Measurements from ENCODE around the gene HNRNPA3. TPM values are rescaled to one million over a fixed set of nuclear protein-coding genes. Genes with fewer than 3 reads are reported as not detected.
A peak's percentile ranks its signal among the peaks of the same experiment; 100 is the strongest.

HNRNPA3 gene
- total RNA-seq, 2 experiments from 2014 or later, result 292 to 308 TPM

DNA sequence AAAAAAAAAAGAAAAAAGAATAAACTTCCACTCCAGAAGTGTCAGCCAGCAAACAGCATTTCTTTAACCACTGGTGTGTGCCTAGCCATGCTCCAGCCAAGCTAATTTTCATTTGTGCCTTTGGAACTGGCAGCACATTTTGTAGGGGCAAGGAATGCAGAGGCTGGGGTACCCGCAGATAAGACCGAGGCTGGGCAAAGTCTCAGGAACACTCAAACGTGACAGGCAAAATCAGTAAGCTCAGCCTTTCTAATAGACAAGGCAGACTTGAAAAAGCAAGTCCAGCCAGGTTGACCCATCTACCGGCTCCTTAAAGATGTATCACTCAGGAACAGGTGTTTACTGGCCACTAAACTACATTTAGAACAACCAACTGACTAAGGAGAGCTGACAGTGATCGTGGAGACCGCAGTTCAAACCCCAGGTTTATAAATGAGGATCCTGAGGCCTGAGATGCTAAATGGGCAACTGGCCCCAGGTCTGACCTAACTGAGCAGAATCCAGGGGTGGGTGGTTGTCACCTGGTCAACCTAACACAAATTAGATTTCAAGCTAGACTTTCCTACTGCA is 35.2 kb downstream of the HNRNPA3 start:
- Mint-ChIP-seq H3K9me3 (no peaks in the 10 kb centered on the region), H3K27ac (peak overlapping the region; percentile 64), H3K4me1 (ENCODE audit: low read depth) (peaks cover 75% of the 10 kb centered on the region), H3K27me3 (no peaks in the 10 kb centered on the region), H3K4me3 (no peak overlapping the region), H3K36me3 (ENCODE audit: low read depth) (peaks cover 49% of the 10 kb centered on the region)
- TF ChIP-seq CTCF (IDR thresholded peaks at IDR 0.05), result no peak
- DNase-seq (no peak), ATAC-seq (no peak)
- intact Hi-C loops (cut with micrococcal nuclease), result no loop called here
- ChIA-PET POLR2A (interaction anchor here (0.7 to 1.2 kb wide), 3 partner anchors 15 to 85 kb away, joined by 3 to 6 read pairs (median 4); partner anchors contain the start of gene NFE2L2), CTCF (interaction anchor here (0.6 to 1.7 kb wide), 5 partner anchors 8 to 476 kb away, joined by 3 to 4 read pairs (median 3); no protein-coding TSS in a partner anchor)

GRCh38 chr2:177249038-177249437 is 36.4 kb downstream of the HNRNPA3 start:
- no peak for ATAC-seq
- intact Hi-C loops (cut with micrococcal nuclease), result no loop called here
- CTCF ChIA-PET, result interaction anchor here (1.0 kb wide), 1 partner anchor 16 kb away, joined by 4 read pairs; no protein-coding TSS in a partner anchor
- Mint-ChIP-seq H3K36me3 (ENCODE audit: low read depth) (peaks cover 53% of the 10 kb centered on the region), H3K27ac (peak overlapping the region; percentile 60), H3K9me3 (no peaks in the 10 kb centered on the region), H3K4me1 (ENCODE audit: low read depth) (peaks cover 79% of the 10 kb centered on the region), H3K4me3 (no peak overlapping the region), H3K27me3 (no peaks in the 10 kb centered on the region)
- DNase-seq, result no peak
- TF ChIP-seq CTCF (IDR thresholded peaks at IDR 0.05), result no peak
- POLR2A ChIA-PET, result interaction anchor here (0.8 to 7.4 kb wide), 3 partner anchors 8 to 16 kb away, joined by 3 to 103 read pairs (median 3); partner anchors contain the start of gene NFE2L2

DNA sequence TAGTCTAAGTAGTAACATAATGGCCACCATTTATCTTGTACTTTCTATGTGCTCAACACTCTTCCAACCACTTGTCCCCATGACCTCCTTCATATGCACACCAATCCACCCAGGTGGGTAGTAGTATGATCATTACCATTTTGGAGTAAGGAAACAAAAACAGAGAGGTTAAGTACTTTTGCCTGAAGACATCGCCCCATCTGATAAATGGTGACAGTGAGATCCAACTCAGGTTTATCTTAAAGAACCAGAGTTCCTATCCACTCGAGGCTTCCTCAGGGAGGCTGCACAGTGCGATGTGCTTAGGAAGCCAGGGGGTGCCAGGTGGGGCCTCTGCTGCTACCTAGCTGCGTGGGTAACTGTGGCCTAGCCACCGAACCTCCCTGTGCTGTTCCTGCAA is 37.9 kb downstream of the HNRNPA3 start:
- H3K4me3 Mint-ChIP-seq, result no peak overlapping the region
- H3K27me3 Mint-ChIP-seq, result no peaks in the 10 kb centered on the region
- no peak for DNase-seq
- CTCF ChIA-PET, result interaction anchor here (0.7 to 1.2 kb wide), 4 partner anchors 13 to 85 kb away, joined by 3 to 4 read pairs (median 3); partner anchors contain the start of gene NFE2L2
- H3K9me3 Mint-ChIP-seq, result no peaks in the 10 kb centered on the region
- intact Hi-C loops (cut with micrococcal nuclease), result no loop called here
- POLR2A ChIA-PET, result interaction anchor here (0.7 to 7.4 kb wide), 4 partner anchors 12 to 21 kb away, joined by 3 to 103 read pairs (median 3); partner anchors contain the start of gene NFE2L2
- peaks cover 81% of the 10 kb centered on the region for H3K4me1 Mint-ChIP-seq (ENCODE audit: low read depth)
- no peak for TF ChIP-seq CTCF (IDR thresholded peaks at IDR 0.05)
- ATAC-seq, result no peak
- H3K27ac Mint-ChIP-seq, result peak overlapping the region; percentile 87
- peaks cover 49% of the 10 kb centered on the region for H3K36me3 Mint-ChIP-seq (ENCODE audit: low read depth)

DNA sequence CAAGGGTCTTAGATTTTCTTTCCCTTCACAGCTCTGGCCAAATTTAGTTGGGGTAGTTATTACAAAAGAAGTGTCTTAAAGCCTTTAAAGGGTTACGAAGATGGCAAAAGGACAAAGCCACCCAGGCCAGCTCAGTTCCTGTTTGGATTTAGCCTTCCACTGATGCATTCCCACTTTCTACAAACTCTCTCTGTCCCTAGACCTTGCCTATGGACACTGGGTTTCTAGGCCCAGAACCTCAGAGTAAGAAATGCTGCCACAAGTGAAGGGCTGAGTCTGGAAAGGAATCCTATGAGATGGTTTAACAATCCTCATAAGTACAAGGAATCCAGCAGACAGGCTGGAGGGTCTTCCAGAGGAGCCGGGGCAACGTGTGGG is 38.6 kb downstream of the HNRNPA3 start:
- Mint-ChIP-seq H3K36me3 (ENCODE audit: low read depth) (peaks cover 52% of the 10 kb centered on the region), H3K4me3 (no peak overlapping the region), H3K4me1 (ENCODE audit: low read depth) (peaks cover 80% of the 10 kb centered on the region), H3K27ac (peak overlapping the region; percentile 87), H3K9me3 (no peaks in the 10 kb centered on the region), H3K27me3 (no peaks in the 10 kb centered on the region)
- intact Hi-C loops (cut with micrococcal nuclease), result no loop called here
- CTCF ChIA-PET, result interaction anchor here (1.0 to 1.2 kb wide), 3 partner anchors 14 to 86 kb away, joined by 3 to 4 read pairs (median 3); partner anchors contain the start of gene NFE2L2
- ATAC-seq (no peak), DNase-seq (no peak)
- POLR2A ChIA-PET, result interaction anchor here (0.7 to 7.4 kb wide), 4 partner anchors 10 to 22 kb away, joined by 3 to 103 read pairs (median 8); partner anchors contain the start of gene NFE2L2
- TF ChIP-seq CTCF (IDR thresholded peaks at IDR 0.05), result no peak

All from activated CD8-positive, alpha-beta T cell treated with anti-CD3 and anti-CD28 coated beads for 36 hours (primary cell).